OCI-LY1 (cell line): ENCODE data around the gene TRAPPC14.

Source experiments
- H2AFZ ChIP-seq: fragments of 200-600 bp; sonication (generic), shearing (Covaris generic); 2 replicates; pipeline ENCODE4 v1.6.0; 2014; ENCODE audit warnings: antibody characterized with exemption, mild to moderate bottlenecking, low read length
- H3F3A ChIP-seq: fragments of 200-600 bp; sonication (generic), shearing (Covaris generic); 2 replicates; pipeline ENCODE4 v1.6.0; 2014; ENCODE audit warnings: mild to moderate bottlenecking, antibody characterized with exemption, low read length, moderate library complexity; ENCODE audit not compliant: insufficient read depth
- H3K27ac ChIP-seq: fragments of 200-600 bp; sonication (generic); 2 replicates; pipeline ENCODE4 v1.5.1; 2014; ENCODE audit warnings: low read length, mixed run types, mild to moderate bottlenecking, low read depth; ENCODE audit not compliant: poor library complexity, severe bottlenecking
- H3K27me3 ChIP-seq: fragments of 200-600 bp; sonication (generic); 2 replicates; pipeline ENCODE4 v1.6.0; 2014; ENCODE audit warnings: antibody characterized with exemption, mild to moderate bottlenecking, low read length, moderate library complexity; ENCODE audit not compliant: insufficient read depth
- H3K36me3 ChIP-seq: fragments of 200-600 bp; sonication (generic); 2 replicates; pipeline ENCODE4 v1.6.1; 2014; ENCODE audit warnings: mild to moderate bottlenecking, antibody characterized with exemption, low read length, moderate library complexity, mixed read lengths; ENCODE audit not compliant: insufficient read depth
- H3K4me1 ChIP-seq: fragments of 200-600 bp; sonication (generic); 2 replicates; pipeline ENCODE4 v1.5.1; 2014; ENCODE audit warnings: mild to moderate bottlenecking, low read length, moderate library complexity; ENCODE audit not compliant: insufficient read depth, severe bottlenecking
- H3K4me2 ChIP-seq: fragments of 200-600 bp; sonication (generic), shearing (Covaris generic); 2 replicates; pipeline ENCODE4 v1.6.1; 2014; ENCODE audit warnings: low read length
- H3K4me3 ChIP-seq: fragments of 200-600 bp; sonication (generic); 2 replicates; pipeline ENCODE4 v1.5.1; 2014; ENCODE audit warnings: low read length, low read depth, mild to moderate bottlenecking, mixed read lengths; ENCODE audit not compliant: poor library complexity, severe bottlenecking
- H3K79me2 ChIP-seq: fragments of 200-600 bp; shearing (Covaris generic); 2 replicates; pipeline ENCODE4 v1.6.1; 2016; ENCODE audit warnings: mixed run types, low read length, mixed read lengths; ENCODE audit not compliant: insufficient read depth
- H3K9ac ChIP-seq: fragments of 200-600 bp; sonication (generic), shearing (Covaris generic); 2 replicates; pipeline ENCODE4 v1.6.1; 2014; ENCODE audit warnings: mild to moderate bottlenecking, low read length, mixed read lengths
- H3K9me2 ChIP-seq: fragments of 200-600 bp; sonication (generic), shearing (Covaris generic); 2 replicates; pipeline ENCODE4 v1.6.1; 2014; ENCODE audit warnings: low read depth, mild to moderate bottlenecking, low read length, mixed read lengths
- H3K9me3 ChIP-seq: fragments of 200-600 bp; shearing (Covaris generic); 2 replicates; pipeline ENCODE4 v1.6.1; 2014; ENCODE audit warnings: low read length, mixed read lengths
- H4K20me1 ChIP-seq: fragments of 200-600 bp; sonication (generic), shearing (Covaris generic); 2 replicates; pipeline ENCODE4 v1.6.0; 2016; ENCODE audit warnings: mild to moderate bottlenecking, low read length; ENCODE audit not compliant: insufficient read depth
- EZH2 ChIP-seq: fragments of 200-600 bp; sonication (generic), shearing (Covaris generic); IDR thresholded peaks from 2 replicates; pipeline ENCODE4 v1.8.0; 2017; ENCODE audit warnings: borderline replicate concordance, mixed run types, mild to moderate bottlenecking, antibody characterized with exemption, low read length, moderate library complexity, mixed read lengths
- TF ChIP-seq, protein P1 (sequence below): fragments of 200-600 bp; sonication (generic), shearing (Covaris generic); IDR thresholded peaks from 2 replicates; pipeline ENCODE4 v1.5.1; 2017; ENCODE audit warnings: mild to moderate bottlenecking, antibody characterized with exemption, low read length, moderate library complexity, mixed read lengths

Gene TRAPPC14

DNA sequence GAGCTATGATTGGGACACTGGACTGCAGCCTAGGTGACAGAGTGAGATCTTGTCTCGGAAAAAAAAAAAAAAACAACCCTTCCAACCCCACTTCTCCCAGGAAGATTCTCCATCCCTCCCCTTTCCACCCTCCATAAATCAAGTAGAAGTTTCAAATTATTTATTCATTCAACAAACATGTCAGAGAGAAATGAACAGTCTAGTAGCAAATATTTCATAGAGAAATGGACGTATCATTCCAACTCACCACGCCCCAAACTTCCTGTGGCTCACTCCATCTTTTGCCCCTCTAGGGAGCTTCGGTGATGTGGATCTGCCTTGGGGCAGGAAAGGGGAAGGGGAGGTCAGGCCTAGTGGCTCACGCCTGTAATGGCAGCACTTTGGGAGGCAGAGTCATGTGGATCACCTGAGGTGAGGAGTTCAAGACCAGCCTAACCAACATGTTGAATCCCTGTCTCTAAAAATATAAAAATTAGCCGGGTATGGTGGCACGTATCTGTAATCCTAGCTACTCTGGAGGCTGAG, 638 bp upstream of the TRAPPC14 start:
- Histone ChIP-seq H3K9ac (peak overlapping the region; percentile 86), H3F3A (no peaks in the 10 kb centered on the region), H3K9me3 (no peaks in the 10 kb centered on the region), H3K4me2 (peak overlapping the region; percentile 96), H3K36me3 (peaks cover 30% of the 10 kb centered on the region), H4K20me1 (no peaks in the 10 kb centered on the region), H3K4me1 (peaks cover 46% of the 10 kb centered on the region), H2AFZ (no peak overlapping the region; the same call in 1 of the 2 replicates), H3K27ac (no peak overlapping the region), H3K27me3 (peaks cover 4% of the 10 kb centered on the region; the same call in 1 of the 2 replicates), H3K4me3 (peak overlapping the region; percentile 83), H3K79me2 (no peaks in the 10 kb centered on the region), H3K9me2 (no peaks in the 10 kb centered on the region)
- TF ChIP-seq, protein P1, sequence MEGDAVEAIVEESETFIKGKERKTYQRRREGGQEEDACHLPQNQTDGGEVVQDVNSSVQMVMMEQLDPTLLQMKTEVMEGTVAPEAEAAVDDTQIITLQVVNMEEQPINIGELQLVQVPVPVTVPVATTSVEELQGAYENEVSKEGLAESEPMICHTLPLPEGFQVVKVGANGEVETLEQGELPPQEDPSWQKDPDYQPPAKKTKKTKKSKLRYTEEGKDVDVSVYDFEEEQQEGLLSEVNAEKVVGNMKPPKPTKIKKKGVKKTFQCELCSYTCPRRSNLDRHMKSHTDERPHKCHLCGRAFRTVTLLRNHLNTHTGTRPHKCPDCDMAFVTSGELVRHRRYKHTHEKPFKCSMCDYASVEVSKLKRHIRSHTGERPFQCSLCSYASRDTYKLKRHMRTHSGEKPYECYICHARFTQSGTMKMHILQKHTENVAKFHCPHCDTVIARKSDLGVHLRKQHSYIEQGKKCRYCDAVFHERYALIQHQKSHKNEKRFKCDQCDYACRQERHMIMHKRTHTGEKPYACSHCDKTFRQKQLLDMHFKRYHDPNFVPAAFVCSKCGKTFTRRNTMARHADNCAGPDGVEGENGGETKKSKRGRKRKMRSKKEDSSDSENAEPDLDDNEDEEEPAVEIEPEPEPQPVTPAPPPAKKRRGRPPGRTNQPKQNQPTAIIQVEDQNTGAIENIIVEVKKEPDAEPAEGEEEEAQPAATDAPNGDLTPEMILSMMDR = no peak; the same call in 1 of the 2 replicates
- no peak for TF ChIP-seq EZH2

DNA sequence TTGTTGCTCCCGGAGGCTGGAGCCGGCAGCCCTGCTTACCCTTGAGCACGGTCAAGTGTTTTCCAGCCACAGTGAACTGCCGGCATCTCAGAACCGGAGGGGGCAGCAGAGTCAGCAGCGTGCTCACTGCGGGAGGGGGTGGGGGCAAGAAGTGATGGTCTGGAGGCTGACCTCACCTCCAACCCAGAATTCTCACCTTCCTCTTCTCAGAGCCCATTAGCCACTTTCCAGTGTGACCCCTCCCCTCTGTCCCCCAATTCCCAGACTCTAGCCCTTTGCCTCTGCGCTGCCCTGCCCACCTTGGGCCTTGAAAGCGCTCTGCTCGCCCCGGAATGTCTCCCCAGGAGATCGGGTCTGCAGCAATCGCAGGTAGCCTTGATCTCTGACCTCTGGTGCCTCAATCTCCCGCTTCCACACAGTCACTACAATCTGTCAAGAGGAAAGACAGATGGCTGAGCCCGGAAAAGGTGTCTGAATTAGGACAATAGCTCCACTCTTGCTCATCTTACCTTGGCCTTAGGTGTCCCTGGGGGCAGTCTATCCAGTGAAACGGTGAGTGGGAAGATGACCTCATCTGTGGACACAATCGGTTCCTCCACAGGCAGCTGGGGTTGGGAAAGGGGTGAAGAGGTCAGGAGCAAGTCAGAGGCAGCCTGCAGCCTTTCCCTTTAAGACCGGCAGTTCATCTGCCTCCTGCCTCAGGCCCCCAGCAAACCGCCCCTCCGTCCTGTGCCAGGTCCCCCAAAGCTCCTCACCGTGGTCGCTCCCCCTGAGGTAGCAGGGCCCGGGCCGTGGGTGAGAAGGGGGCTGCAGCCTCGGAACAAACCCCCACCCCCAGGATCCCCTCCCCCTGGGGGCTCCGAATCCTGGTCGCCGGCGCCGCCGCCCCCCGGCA, 942 bp downstream of the TRAPPC14 start:
- TF ChIP-seq EZH2 = no peak
- TF ChIP-seq, protein P1 = peak; percentile 66
- Histone ChIP-seq H3K9me3 (no peaks in the 10 kb centered on the region), H3F3A (no peaks in the 10 kb centered on the region), H3K36me3 (peaks cover 46% of the 10 kb centered on the region), H3K9ac (peak overlapping the region; percentile 86), H3K4me3 (peak overlapping the region; percentile 83), H3K79me2 (no peaks in the 10 kb centered on the region), H3K4me1 (peaks cover 57% of the 10 kb centered on the region), H3K9me2 (no peaks in the 10 kb centered on the region), H3K4me2 (peak overlapping the region; percentile 96), H3K27ac (peak overlapping the region; percentile 65), H4K20me1 (no peaks in the 10 kb centered on the region), H3K27me3 (no peaks in the 10 kb centered on the region), H2AFZ (no peak overlapping the region)

DNA sequence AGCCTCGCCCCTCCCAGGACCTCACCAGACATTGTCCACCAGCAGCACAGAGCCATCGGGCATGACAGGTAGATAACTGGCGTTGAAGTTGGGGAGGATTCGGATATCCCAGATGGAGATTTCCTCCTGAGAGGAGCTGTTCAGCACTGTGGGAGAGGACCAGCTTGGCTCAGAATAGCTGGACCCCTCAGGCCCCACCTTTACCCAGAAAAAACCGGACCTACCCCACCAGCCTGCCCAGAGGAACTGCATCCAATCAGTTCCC, 1.5 kb downstream of the TRAPPC14 start:
- peaks cover 63% of the 10 kb centered on the region for H3K4me1 ChIP-seq
- H3K36me3 ChIP-seq = peaks cover 49% of the 10 kb centered on the region
- no peaks in the 10 kb centered on the region for H3K9me3 ChIP-seq
- peak overlapping the region; percentile 65 for H3K27ac ChIP-seq
- no peaks in the 10 kb centered on the region for H3F3A ChIP-seq
- no peaks in the 10 kb centered on the region for H4K20me1 ChIP-seq
- H3K27me3 ChIP-seq = no peaks in the 10 kb centered on the region
- H3K9ac ChIP-seq = peak overlapping the region; percentile 86; the same call in 1 of the 2 replicates
- no peaks in the 10 kb centered on the region for H3K79me2 ChIP-seq
- peak overlapping the region; percentile 83 for H3K4me3 ChIP-seq
- H3K9me2 ChIP-seq = no peaks in the 10 kb centered on the region
- no peak overlapping the region for H2AFZ ChIP-seq
- peak overlapping the region; percentile 96 for H3K4me2 ChIP-seq
- TF ChIP-seq EZH2 = no peak
- TF ChIP-seq, protein P1 = no peak
